Endothelial cell (in vitro differentiated cells): ENCODE results near the gene NDUFB10. TPM values are rescaled to one million over a fixed set of nuclear protein-coding genes. Genes with fewer than 3 reads are reported as not detected.

ENCODE experiments used
- DNase-seq: peaks from one replicate; pipeline ENCODE4 v3.0.0; 2021; ENCODE audit warnings: low spot score
- H3K27ac Mint-ChIP-seq: one replicate; pipeline ENCODE4 v1.8.0; 2021; ENCODE audit warnings: mixed read lengths, inconsistent platforms; ENCODE audit not compliant: unreplicated experiment
- H3K27me3 Mint-ChIP-seq: one replicate; pipeline ENCODE4 v1.8.0; 2021; ENCODE audit warnings: mild to moderate bottlenecking, moderate library complexity, mixed read lengths, inconsistent platforms; ENCODE audit not compliant: unreplicated experiment
- H3K36me3 Mint-ChIP-seq: one replicate; pipeline ENCODE4 v1.8.0; 2021; ENCODE audit warnings: mild to moderate bottlenecking, low read depth, mixed read lengths, inconsistent platforms; ENCODE audit not compliant: unreplicated experiment
- H3K4me1 Mint-ChIP-seq: one replicate; pipeline ENCODE4 v1.8.0; 2021; ENCODE audit warnings: mild to moderate bottlenecking, mixed read lengths, inconsistent platforms; ENCODE audit not compliant: unreplicated experiment
- H3K4me3 Mint-ChIP-seq: one replicate; pipeline ENCODE4 v1.8.0; 2021; ENCODE audit warnings: mild to moderate bottlenecking, mixed read lengths, inconsistent platforms; ENCODE audit not compliant: unreplicated experiment
- H3K9me3 Mint-ChIP-seq: one replicate; pipeline ENCODE4 v1.8.0; 2021; ENCODE audit warnings: mixed read lengths, inconsistent platforms; ENCODE audit not compliant: unreplicated experiment
- CTCF ChIP-seq: fragments of 200-600 bp; sonication (generic); IDR thresholded peaks from one replicate; pipeline ENCODE4 v1.5.0; 2021; ENCODE audit warnings: antibody characterized with exemption; ENCODE audit not compliant: unreplicated experiment
- total RNA-seq: library from RNA; stranded (reverse); fragmentation: NEBNext Ultra II Directional; extraction: Animal tissue kit (Norgen Biotek cat#: 25700); gene quantifications from one replicate; pipeline ENCODE4 v1.2.1, GENCODE V29; 2021; ENCODE audit not compliant: unreplicated experiment

NDUFB10 gene
- total RNA-seq, 1 donor from 2014 or later, result 122 TPM

GRCh38 chr16:1924095-1924494 lies 35.2 kb upstream of the NDUFB10 start:
- no peak for DNase-seq
- peaks cover 5% of the 10 kb centered on the region for H3K36me3 Mint-ChIP-seq
- H3K27me3 Mint-ChIP-seq, result peaks cover 23% of the 10 kb centered on the region
- H3K4me3 Mint-ChIP-seq, result no peak overlapping the region
- no peak overlapping the region for H3K27ac Mint-ChIP-seq
- no peaks in the 10 kb centered on the region for H3K9me3 Mint-ChIP-seq
- H3K4me1 Mint-ChIP-seq, result peaks cover 7% of the 10 kb centered on the region
- TF ChIP-seq CTCF, result no peak

- no peak for DNase-seq
- Mint-ChIP-seq H3K4me3 (no peak overlapping the region), H3K4me1 (peaks cover under 1% of the 10 kb centered on the region), H3K9me3 (no peaks in the 10 kb centered on the region), H3K27me3 (peaks cover 13% of the 10 kb centered on the region), H3K36me3 (peaks cover 2% of the 10 kb centered on the region), H3K27ac (no peak overlapping the region)
- no peak for TF ChIP-seq CTCF
Observed at GRCh38 chr16:1926271-1926670, 33.1 kb upstream of the NDUFB10 start.

DNA sequence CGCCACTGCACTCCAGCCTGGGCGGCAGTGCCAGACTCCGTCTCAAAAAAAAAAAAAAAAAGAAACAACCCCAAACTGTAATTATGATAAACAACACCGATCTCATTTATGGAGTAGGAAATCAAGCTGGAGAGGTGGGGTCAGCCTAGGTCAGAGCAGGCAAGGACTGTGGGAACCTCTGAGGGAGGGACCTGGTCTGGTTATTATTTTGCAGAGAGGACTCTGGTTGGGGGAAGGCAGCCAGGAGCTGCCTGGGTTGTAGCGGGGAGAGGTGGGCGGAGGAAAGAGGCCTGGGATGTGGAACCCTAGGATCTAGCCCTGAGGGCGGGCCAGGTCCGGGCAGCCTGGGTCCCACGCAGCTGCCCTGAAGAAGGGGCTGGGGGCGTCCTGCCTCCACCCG lies 30.2 kb upstream of the NDUFB10 start:
- Mint-ChIP-seq H3K9me3 (no peaks in the 10 kb centered on the region), H3K36me3 (no peaks in the 10 kb centered on the region), H3K4me3 (peak overlapping the region; percentile 85), H3K4me1 (no peaks in the 10 kb centered on the region), H3K27me3 (peaks cover 8% of the 10 kb centered on the region), H3K27ac (no peak overlapping the region)
- no peak for TF ChIP-seq CTCF
- no peak for DNase-seq

DNA sequence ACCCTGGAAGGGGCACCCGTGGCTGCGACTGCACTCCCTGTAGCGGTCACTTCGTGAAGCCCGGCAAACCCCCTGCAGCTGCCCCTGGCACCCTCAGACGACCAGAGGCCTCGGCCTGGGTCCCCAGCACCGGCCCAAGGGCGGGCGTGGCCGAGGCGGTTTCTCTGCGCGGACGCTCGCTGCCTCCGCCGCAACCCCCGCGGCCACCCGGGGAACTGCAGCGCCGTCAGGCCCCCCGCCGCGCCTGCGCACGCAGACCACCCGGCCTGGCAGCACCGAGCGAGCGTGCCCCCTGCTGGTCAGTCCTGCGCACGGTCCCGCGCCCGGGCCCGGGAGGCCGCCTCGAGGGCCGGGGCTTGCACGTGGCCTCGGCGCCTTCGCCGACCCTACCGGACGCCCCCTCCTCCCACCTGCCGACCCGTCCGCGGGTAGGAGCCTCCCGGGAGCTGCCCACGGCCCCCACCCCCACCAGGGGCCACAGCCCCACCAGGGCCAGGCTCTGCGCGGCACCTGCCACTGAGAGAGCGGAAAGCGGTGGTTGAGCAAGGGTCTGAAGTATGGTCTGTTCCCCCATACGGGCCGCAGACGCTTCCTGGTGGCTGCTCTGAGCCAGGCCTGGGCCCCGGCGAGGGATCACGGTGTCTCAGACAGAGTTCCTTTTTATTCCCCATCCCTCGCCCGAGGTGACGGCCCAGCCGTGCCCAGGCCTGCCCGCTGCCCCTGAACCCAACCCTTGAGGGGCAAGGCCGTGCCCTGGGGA lies 29.6 kb upstream of the NDUFB10 start:
- Mint-ChIP-seq H3K4me3 (no peak overlapping the region), H3K9me3 (no peaks in the 10 kb centered on the region), H3K27me3 (peaks cover 8% of the 10 kb centered on the region), H3K4me1 (no peaks in the 10 kb centered on the region), H3K36me3 (no peaks in the 10 kb centered on the region), H3K27ac (no peak overlapping the region)
- DNase-seq, result peak; percentile 99
- peak; percentile 99 for TF ChIP-seq CTCF

DNA sequence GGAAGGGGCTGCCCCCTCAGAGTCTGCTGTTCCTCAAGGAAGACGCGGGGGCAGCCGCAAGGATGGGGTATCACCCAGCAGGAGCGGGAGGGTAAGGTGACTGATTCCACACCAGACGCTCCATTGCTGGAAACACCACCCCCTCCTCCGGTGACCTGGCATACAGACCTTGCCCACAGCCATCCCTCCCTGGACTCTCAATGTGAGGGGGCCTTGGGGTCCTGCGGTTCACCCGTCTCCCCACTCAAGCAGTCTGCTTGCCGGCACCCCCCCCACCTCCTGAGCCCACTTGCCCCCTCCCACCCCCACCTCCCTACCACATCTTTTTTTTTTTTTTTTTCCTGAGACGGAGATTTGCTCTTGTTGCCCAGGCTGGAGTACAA lies 29.0 kb upstream of the NDUFB10 start:
- H3K9me3 Mint-ChIP-seq, result no peaks in the 10 kb centered on the region
- TF ChIP-seq CTCF, result no peak
- no peak overlapping the region for H3K4me3 Mint-ChIP-seq
- DNase-seq, result no peak
- H3K36me3 Mint-ChIP-seq, result no peaks in the 10 kb centered on the region
- H3K27ac Mint-ChIP-seq, result no peak overlapping the region
- H3K4me1 Mint-ChIP-seq, result no peaks in the 10 kb centered on the region
- H3K27me3 Mint-ChIP-seq, result peaks cover 8% of the 10 kb centered on the region
